ENCODE measurements around the gene FSTL3.
"Not testable (repeated sequence)": the region's sequence is repeated elsewhere in the genome, so short reads cannot be mapped to it uniquely, and the experiment has no call there.

The FSTL3 gene

DNA sequence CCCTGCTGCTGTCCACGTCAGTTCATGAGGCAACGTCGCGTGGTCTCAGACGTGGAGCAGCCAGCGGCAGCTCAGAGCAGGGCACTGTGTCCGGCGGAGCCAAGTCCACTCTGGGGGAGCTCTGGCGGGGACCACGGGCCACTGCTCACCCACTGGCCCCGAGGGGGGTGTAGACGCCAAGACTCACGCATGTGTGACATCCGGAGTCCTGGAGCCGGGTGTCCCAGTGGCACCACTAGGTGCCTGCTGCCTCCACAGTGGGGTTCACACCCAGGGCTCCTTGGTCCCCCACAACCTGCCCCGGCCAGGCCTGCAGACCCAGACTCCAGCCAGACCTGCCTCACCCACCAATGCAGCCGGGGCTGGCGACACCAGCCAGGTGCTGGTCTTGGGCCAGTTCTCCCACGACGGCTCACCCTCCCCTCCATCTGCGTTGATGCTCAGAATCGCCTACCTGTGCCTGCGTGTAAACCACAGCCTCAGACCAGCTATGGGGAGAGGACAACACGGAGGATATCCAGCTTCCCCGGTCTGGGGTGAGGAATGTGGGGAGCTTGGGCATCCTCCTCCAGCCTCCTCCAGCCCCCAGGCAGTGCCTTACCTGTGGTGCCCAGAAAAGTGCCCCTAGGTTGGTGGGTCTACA lies 6.6 kb downstream of the FSTL3 start:
- H3K27ac Mint-ChIP-seq: no peak overlapping the region
- H3K27me3 Mint-ChIP-seq: no peaks in the 10 kb centered on the region
- no peaks in the 10 kb centered on the region for H3K36me3 Mint-ChIP-seq
- H3K4me1 Mint-ChIP-seq (ENCODE audit: low read depth): peaks cover 6% of the 10 kb centered on the region
- H3K9me3 Mint-ChIP-seq (ENCODE audit: low read depth): no peaks in the 10 kb centered on the region
- H3K4me3 Mint-ChIP-seq: no peak overlapping the region

DNA sequence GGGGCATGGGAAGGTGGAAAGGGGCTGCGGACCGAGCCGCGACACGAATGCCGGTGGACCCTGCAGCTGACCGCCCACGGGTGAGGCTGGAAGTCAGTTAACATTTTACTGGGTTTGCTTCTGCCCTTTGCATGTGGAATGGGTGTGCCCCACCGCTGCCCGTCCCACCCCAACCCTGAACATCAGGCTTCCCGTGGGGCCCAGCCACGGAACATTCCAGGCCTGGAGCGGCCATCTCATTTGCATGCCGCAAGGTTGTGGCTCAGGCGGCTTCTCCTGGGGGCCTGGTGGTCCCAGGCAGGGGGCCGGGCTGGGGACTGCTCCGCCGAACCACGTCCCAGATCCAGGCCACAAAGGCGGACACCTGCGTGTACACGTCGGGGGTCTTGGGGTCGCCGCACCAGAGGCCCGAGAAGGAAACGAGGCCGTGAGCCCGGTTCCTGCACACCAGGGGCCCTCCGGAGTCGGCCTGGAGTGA lies 9.3 kb downstream of the FSTL3 start:
- Mint-ChIP-seq H3K9me3 (ENCODE audit: low read depth) (no peaks in the 10 kb centered on the region), H3K27me3 (no peaks in the 10 kb centered on the region), H3K27ac (no peak overlapping the region), H3K36me3 (no peaks in the 10 kb centered on the region), H3K4me1 (ENCODE audit: low read depth) (peaks cover 2% of the 10 kb centered on the region), H3K4me3 (no peak overlapping the region)

DNA sequence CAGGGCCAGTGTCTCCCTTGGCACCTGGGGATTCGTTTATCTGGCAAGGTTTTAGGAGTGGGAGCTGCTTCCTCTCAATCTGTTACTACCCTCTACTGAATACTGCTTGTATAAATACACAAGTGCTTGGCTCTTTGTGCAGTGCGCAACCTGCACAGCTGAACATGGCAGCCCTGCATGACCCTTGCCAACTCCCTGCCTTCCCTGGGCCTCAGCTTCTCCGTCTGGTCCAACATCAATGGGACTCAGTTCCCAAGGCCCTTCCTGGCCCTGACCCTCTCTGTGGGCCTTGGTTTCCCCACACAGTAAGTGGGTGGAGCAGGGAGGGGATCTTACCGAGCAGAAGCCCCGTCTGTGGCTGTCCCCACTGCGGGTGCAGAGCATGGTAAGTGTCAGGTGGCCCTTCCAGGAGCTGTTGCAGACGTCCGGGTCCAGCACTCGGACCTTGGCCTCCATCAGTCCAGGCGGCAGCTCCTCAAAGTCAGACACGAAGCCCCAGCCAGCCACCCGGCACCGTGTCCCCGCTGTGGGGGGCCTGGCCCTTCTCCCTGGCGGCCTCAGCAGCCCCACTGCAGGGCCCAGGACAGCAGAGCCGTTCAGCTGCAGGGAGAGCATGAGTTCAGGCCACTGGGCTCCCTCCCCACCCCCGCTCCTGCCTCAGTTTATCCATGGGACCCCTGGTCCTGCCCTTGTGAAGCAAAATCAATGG lies 10.6 kb downstream of the FSTL3 start:
- H3K27me3 Mint-ChIP-seq: no peaks in the 10 kb centered on the region
- H3K27ac Mint-ChIP-seq: no peak overlapping the region
- H3K9me3 Mint-ChIP-seq (ENCODE audit: low read depth): no peaks in the 10 kb centered on the region
- H3K4me1 Mint-ChIP-seq (ENCODE audit: low read depth): peaks cover 2% of the 10 kb centered on the region
- H3K4me3 Mint-ChIP-seq: no peak overlapping the region
- no peaks in the 10 kb centered on the region for H3K36me3 Mint-ChIP-seq

DNA sequence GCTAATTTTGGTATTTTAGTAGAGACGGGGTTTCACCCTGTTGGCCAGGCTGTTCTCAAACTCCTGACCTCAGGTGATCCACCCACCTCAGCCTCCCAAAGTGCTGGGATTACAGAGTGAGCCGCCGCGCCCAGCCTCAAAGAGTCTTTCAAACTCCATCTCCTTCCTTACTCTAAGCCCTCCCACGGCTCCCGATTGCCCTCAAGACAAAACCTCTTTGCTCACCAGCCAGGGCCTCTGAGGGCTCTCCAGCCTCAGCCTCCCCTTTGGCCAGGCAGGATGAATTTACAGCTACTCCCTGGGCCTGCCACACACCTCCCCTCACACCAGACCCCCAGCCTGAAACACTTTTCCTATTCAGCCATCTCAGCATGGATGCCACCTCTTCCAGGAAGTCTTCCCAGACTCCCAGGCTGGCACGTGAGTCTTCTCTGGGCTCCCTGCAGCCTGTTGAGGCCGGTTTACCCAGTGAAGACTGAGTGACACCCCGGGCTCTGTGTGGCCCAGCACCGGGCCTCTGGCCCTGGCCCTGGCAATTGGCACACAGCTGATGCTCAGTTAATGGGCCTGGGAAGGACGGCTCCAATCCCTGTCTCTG lies 11.5 kb downstream of the FSTL3 start:
- no peaks in the 10 kb centered on the region for H3K9me3 Mint-ChIP-seq (ENCODE audit: low read depth)
- H3K4me1 Mint-ChIP-seq (ENCODE audit: low read depth): no peaks in the 10 kb centered on the region
- H3K27ac Mint-ChIP-seq: no peak overlapping the region
- H3K27me3 Mint-ChIP-seq: no peaks in the 10 kb centered on the region
- no peak overlapping the region for H3K4me3 Mint-ChIP-seq
- H3K36me3 Mint-ChIP-seq: no peaks in the 10 kb centered on the region

DNA sequence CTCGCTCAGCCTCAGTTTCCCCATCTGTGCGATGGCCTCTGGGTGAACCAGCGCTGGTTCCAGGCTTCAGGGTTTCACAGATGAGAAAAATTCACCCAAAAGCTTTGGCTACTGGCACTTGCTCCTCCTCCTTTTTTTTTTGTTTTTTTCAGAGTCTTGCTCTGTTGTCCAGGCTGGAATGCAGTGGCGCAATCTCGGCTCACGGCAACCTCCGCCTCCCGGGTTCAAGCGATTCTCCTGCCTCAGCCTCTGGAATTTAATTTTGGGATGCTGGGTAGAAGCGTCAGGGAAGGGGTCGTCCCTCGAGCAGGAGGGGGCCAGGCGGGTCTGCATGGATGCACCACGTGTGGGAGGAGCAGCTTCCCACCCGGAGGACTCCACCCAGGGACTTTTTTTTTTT lies 12.0 kb downstream of the FSTL3 start:
- Mint-ChIP-seq H3K27me3 (no peaks in the 10 kb centered on the region), H3K27ac (no peak overlapping the region), H3K4me1 (ENCODE audit: low read depth) (no peaks in the 10 kb centered on the region), H3K4me3 (no peak overlapping the region), H3K36me3 (no peaks in the 10 kb centered on the region), H3K9me3 (ENCODE audit: low read depth) (no peaks in the 10 kb centered on the region)

DNA sequence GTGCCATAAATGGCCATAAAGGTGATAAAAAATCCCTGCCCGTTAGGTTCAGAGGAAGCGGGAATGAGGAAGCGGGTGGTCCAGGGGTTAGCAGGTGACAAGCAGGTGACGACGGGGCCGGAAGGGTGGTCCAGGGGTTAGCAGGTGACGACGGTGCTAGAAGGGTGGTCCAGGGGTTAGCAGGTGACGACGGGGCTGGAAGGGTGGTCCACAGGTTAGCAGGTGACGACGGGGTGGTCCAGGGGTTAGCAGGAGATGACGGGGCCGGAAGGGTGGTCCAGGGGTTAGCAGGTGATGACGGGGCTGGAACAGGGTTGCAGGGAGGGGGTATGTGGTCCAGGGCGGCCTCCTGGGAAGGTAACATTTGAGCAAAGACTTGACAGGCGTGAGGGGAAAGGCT lies 12.8 kb downstream of the FSTL3 start:
- Mint-ChIP-seq H3K36me3 (no peaks in the 10 kb centered on the region), H3K27ac (no peak overlapping the region), H3K9me3 (ENCODE audit: low read depth) (no peaks in the 10 kb centered on the region), H3K4me1 (ENCODE audit: low read depth) (no peaks in the 10 kb centered on the region), H3K4me3 (no peak overlapping the region), H3K27me3 (no peaks in the 10 kb centered on the region)

DNA sequence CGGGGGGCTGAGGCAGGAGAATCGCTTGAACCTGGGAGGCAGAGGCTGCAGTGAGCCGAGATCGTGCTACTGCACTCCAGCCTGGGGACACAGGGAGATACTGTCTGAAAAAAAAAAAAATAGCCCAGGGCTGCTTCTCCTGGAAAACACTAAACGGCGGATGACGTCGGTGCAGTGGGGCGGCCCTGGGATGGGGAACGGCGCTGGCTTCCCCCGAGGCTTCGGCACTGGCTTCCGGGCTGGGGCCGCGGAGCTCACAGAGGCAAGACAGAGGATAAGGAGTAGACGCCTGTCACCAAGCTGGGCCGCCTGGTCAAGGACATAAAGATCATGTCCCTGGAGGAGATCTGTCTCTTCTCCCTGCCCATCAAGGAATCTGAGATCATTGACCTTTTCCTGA lies 14.0 kb downstream of the FSTL3 start:
- H3K9me3 Mint-ChIP-seq (ENCODE audit: low read depth): no peaks in the 10 kb centered on the region
- H3K36me3 Mint-ChIP-seq: no peaks in the 10 kb centered on the region
- H3K27me3 Mint-ChIP-seq: no peaks in the 10 kb centered on the region
- H3K4me1 Mint-ChIP-seq (ENCODE audit: low read depth): no peaks in the 10 kb centered on the region
- no peak overlapping the region for H3K4me3 Mint-ChIP-seq
- no peak overlapping the region for H3K27ac Mint-ChIP-seq

DNA sequence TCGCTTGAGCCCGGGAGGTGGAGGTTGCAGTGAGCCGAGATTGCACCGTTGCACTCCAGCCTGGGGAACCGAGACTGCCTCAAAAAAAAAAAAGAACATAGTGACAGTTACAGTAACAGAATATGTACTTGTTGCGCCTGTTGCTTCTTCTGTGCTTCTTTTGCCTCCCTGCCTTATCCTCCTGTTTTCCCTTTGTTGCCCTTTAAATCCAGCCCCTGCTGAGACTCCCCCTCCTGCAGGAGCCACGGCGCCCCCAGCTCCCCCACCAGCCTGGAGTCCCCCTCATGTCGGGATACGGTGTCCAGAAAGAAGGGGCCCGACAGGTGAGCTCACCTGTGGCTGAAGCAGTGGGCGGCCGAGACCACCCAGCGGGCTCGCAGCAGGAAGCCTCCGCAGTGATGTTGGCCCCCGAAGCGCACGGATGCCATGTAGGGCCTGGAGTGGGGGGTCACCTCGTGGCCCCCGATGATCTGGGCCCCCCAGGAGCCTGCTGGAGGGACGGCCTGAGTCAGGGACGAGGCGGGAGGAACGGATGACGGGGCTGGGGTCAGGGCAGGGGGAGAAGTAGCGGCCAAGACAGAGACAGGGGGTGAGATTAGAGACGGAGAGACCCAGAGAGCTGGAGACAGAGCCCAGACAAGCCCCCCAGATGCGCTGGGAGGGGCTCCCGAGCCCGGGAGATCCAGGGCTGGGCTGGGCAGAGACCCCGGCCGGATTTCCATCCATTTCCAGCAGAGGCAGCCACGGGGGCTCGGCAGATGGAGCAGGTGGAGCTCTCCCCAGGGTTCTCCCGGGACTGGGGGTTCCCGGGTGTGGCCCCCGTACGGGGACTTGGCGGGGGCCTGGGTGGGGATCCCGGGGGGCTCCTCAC lies 18.5 kb downstream of the FSTL3 start:
- H3K27ac Mint-ChIP-seq: no peak overlapping the region
- H3K4me1 Mint-ChIP-seq (ENCODE audit: low read depth): peaks cover 1% of the 10 kb centered on the region
- no peaks in the 10 kb centered on the region for H3K9me3 Mint-ChIP-seq (ENCODE audit: low read depth)
- H3K4me3 Mint-ChIP-seq: no peak overlapping the region
- no peaks in the 10 kb centered on the region for H3K36me3 Mint-ChIP-seq
- H3K27me3 Mint-ChIP-seq: no peaks in the 10 kb centered on the region

DNA sequence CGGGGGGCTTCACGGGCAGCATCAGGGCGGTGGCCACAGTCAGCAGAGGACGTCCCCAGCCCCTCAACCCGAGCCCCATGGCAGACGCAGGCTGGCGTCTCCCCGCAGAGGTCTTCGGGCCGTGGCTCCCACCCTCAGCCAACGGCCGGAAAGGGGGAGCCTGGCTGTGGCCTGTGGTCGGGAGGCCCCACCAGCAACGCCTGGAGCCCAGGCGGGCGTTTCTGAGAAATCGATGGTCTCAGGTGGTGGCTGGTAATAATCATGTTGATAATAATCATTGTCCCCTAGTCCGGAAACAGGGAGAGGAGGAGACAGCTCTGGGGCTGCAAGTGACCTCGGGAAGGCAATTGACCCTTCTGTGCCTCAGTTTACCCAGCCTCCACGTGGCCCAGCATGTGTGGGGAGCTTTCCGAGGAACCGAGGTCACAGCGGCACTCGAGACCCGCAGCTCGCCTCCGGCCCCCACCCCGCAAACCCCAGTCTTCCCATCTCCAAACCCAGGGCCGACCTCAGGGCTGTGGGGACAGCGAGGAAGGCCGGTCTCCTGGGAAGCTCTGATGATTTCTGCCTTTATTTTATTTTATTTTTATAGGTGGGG lies 19.3 kb downstream of the FSTL3 start, which contains the start of gene PRSS57:
Gene PRSS57, minus strand, starts transcription at position 101 of the 598 bp plus-strand sequence. Its CDS starts 22 bp downstream, at position 79.
- H3K36me3 Mint-ChIP-seq: no peaks in the 10 kb centered on the region
- no peak within 1 kb of the TSS for H3K27ac Mint-ChIP-seq
- H3K27me3 Mint-ChIP-seq: no peaks in the 10 kb centered on the region
- no peak within 1 kb of the TSS for H3K4me3 Mint-ChIP-seq
- no peaks in the 10 kb centered on the region for H3K9me3 Mint-ChIP-seq (ENCODE audit: low read depth)
- peaks cover 1% of the 10 kb centered on the region for H3K4me1 Mint-ChIP-seq (ENCODE audit: low read depth)

DNA sequence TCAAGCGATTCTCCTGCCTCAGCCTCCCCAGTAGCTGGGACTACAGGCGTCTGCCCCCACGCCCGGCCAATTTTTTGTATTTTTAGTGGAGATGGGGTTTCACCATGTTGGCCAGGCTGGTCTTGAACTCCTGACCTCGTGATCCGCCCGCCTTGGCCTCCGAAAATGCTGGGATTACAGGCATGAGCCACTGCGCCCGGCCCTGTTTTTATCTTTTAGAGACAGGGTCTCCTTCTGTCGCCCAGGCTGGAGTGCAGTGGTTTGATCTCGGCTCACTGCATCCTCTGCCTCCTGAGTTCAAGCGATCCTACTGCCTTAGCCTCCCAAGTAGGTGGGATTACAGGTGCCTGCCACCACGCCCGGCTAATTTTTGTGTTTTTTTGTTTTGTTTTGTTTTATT lies 22.3 kb downstream of the FSTL3 start:
- not testable (repeated sequence) for H3K27ac Mint-ChIP-seq; H3K9me3 Mint-ChIP-seq (ENCODE audit: low read depth); H3K27me3 Mint-ChIP-seq; H3K4me3 Mint-ChIP-seq; H3K4me1 Mint-ChIP-seq (ENCODE audit: low read depth); H3K36me3 Mint-ChIP-seq

DNA sequence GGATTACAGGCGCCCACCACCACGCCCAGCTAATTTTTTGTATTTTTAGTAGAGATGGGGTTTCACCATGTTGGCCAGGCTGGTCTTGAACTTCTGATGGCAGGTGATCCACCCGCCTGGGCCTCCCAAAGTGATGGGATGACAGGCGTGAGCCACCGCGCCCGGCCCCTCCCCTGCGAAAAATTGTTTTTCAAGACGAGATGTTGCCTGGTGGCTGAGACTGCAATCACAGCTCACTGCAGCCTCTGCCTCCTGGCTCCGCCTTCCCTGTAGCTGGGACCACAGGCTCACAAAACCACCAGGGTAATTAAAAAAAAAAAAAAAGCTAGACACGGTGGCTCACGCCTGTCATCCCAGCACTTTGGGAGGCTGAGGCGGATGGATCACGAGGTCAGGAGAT lies 23.7 kb downstream of the FSTL3 start:
- H3K9me3 Mint-ChIP-seq (ENCODE audit: low read depth); H3K27me3 Mint-ChIP-seq; H3K36me3 Mint-ChIP-seq; H3K4me3 Mint-ChIP-seq; H3K27ac Mint-ChIP-seq; H3K4me1 Mint-ChIP-seq (ENCODE audit: low read depth): not testable (repeated sequence)

DNA sequence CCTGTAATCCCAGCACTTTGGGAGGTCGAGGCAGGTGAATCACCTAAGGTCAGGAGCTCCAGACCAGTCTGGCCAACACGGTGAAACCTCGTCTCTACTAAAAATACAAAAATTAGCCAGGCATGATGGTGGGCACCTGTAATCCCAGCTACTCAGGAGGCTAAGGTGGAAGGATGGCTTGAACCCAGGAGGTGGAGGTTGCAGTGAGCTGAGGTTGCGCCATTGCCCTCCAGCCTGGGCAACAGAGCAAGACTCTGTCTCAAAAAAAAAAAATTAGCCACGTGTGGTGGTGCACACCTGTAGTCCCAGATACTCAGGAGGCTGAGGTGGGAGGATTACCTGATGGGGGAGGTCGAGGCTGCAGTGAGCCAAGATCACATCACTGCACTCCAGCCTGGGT lies 26.7 kb downstream of the FSTL3 start:
- H3K9me3 Mint-ChIP-seq (ENCODE audit: low read depth); H3K36me3 Mint-ChIP-seq; H3K27ac Mint-ChIP-seq; H3K27me3 Mint-ChIP-seq: not testable (repeated sequence)
- Mint-ChIP-seq H3K4me1 (ENCODE audit: low read depth) (peaks cover 10% of the 10 kb centered on the region), H3K4me3 (peak overlapping the region; percentile 38)

DNA sequence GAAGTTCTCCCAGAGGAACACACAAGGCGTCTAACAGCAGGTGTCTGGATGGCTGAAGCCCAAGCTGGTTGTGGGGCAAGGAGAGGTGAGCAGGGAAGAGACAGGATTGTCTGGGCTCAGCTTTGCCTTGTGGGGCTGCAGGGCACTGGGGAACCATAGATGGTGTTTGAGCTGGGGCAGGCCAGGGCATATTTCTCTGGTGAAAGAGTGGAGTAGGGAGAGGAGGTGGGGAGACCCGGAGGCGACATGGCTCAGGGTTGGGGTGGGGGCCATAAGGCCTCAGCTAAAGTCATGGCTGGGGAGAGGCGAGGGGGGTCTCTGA lies 27.1 kb downstream of the FSTL3 start:
- H3K27ac Mint-ChIP-seq: no peak overlapping the region
- peak overlapping the region; percentile 38 for H3K4me3 Mint-ChIP-seq
- no peaks in the 10 kb centered on the region for H3K36me3 Mint-ChIP-seq
- H3K4me1 Mint-ChIP-seq (ENCODE audit: low read depth): peaks cover 10% of the 10 kb centered on the region
- no peaks in the 10 kb centered on the region for H3K9me3 Mint-ChIP-seq (ENCODE audit: low read depth)
- H3K27me3 Mint-ChIP-seq: peaks cover 5% of the 10 kb centered on the region

DNA sequence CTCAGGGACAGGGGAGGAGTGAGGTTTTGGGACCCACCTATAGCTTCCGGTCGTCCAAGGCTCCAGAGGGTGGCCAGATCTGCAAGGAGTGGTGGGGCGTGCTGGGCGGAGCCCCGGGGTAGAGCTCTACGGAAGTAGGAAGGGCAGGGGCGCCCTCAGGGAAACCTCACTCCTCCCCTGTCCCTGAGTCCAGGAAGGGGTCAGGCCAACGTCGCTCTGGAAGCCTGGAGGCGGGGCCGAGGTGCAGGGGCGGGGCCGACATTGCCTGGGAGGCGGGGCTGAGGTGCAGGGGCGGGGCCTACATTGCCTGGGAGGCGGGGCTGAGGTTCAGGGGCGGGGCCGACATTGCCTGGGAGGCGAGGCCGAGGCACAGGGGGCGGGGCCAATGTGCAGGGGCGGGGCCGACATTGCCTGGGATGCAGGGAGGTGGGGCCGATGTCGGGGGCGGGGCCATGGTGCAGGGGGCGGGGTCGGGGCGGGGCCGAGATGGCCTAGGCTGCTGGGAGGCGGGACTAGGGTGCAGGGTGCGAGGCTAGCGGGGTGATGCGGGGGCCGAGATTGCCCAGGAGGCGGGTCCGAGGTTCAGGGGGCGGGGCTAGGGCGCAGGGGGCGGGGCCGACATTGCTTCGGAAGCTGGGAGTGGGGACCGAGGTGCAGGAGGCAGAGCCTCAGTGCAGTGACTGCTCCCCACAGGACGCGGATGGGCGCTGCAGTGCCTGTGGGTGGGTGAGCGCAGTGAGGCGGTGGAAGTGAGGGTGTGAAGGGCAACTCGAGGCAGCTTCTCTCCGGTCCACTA lies 27.7 kb downstream of the FSTL3 start:
- H3K27ac Mint-ChIP-seq: no peak overlapping the region
- peaks cover 5% of the 10 kb centered on the region for H3K27me3 Mint-ChIP-seq
- H3K4me3 Mint-ChIP-seq: no peak overlapping the region
- H3K4me1 Mint-ChIP-seq (ENCODE audit: low read depth): peaks cover 10% of the 10 kb centered on the region
- H3K36me3 Mint-ChIP-seq: no peaks in the 10 kb centered on the region
- H3K9me3 Mint-ChIP-seq (ENCODE audit: low read depth): no peaks in the 10 kb centered on the region

Measured in activated naive CD8-positive, alpha-beta T cell (primary cell).